ENCODE results near the gene UBE2L3.
A peak's percentile ranks its signal among the peaks of the same experiment; 100 is the strongest.
"Not testable (repeated sequence)": the region's sequence is repeated elsewhere in the genome, so short reads cannot be mapped to it uniquely, and the experiment has no call there.

Gene UBE2L3

DNA sequence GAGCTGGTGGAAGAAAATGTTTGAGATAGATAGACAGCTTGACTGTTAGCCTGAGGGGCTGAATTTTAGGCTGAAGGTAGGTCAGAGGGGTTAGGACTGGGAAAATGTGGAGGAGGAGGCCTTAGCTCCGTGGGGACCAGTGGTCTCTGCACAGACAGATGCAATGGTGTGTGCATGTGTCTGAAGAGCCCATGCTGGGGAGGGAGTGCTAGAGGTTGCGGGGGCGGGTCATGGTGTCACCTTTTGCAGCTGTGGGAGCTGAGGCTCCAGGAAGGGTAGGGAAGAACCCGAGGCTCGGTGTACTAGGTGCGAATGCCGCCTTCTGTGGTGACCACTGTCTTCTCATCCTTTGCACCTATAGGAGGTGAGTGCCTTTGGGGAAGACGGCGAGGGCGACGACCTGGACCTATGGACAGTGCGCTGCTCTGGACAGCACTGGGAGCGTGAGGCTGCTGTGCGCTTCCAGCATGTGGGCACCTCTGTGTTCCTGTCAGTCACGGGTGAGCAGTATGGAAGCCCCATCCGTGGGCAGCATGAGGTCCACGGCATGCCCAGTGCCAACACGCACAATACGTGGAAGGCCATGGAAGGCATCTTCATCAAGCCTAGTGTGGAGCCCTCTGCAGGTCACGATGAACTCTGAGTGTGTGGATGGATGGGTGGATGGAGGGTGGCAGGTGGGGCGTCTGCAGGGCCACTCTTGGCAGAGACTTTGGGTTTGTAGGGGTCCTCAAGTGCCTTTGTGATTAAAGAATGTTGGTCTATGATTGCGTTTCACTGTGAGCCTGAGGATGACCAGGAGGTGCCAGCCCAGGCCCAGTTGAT is 76.2 kb downstream of the UBE2L3 start:
- peak; percentile 64 for FAIRE-seq
- DNase-seq (ENCODE audit: insufficient read length, low spot score), result no peak
- TF ChIP-seq SPI1 (IDR thresholded peaks at IDR 0.05; ENCODE audit: low read depth, low read length) (no peak), POU2F2 (IDR thresholded peaks at IDR 0.05; ENCODE audit: low read depth, low read length) (no peak), PAX5 (IDR thresholded peaks at IDR 0.05; ENCODE audit: insufficient read depth, low read length, severe bottlenecking) (no peak), POLR2A (IDR thresholded peaks at IDR 0.05; ENCODE audit: low read depth, low read length) (no peak), POLR2AphosphoS5 (IDR thresholded peaks at IDR 0.05; ENCODE audit: low read depth, low read length) (no peak), TAF1 (IDR thresholded peaks at IDR 0.05; ENCODE audit: low read depth, low read length) (no peak)

DNA sequence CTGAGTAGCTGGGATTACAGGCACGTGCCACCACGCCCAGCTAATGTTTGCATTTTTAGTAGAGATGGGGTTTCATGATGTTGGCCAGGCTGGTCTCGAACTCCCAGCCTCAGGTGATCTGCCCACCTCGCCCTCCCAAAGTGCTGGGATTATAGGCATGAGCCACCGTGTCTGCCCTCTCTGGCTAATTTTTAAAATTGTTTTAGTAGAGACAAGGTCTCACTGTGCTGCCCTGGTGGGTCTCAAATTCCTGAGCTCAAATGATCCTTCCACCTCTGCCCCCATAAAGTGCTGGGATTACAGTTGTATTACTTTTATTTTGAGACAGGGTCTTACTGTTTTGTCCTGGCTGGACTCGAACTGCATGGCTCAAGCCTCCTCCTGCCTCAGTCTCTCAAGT is 78.0 kb downstream of the UBE2L3 start:
- FAIRE-seq; DNase-seq (ENCODE audit: insufficient read length, low spot score): not testable (repeated sequence)

DNA sequence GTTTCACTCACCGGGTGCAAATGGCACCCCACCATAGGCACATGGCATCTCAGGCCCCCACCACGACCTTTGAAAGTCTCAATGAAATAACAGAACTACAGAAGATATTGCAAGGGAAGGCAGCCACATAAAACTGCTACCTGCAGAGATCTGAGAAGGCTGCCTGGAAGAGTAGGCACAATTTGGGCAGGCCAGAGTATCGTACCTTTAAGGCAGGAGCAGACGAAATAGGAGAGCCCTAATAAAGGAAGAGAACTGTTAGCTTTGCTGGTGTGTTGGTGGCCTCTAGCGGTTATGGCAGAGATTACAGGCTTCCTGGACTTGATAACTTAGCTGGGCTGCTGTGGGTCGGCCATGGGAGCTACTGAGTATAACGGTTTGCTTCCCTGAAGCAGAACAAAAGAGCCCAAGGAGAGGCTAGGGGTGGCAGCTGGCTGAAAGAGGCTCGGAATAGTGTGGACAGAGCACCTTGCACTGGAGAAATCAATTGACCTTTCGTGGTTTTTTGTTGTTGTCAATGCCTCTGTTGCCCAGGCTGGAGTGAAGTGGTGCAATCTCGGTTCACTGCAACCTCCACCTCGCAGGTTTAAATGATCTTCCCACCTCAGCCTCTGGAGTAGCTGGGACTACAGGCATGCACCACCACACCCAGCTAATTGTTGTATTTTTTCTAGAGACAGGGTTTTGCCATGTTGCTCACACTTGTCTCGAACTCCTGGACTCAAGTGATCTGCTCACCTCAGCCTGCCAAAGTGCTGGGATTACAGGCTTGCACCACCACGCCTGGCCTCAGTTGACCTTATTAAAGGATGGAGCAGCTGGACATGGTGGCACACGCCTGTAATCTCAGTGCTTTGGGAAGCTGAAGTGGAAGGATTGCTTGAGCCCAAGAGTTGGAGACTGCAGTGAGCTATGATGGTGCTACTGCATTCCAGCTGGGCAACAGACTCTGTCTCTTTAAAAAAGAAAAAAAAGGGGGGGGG is 79.4 kb downstream of the UBE2L3 start:
- no peak for TF ChIP-seq POLR2A (IDR thresholded peaks at IDR 0.05; ENCODE audit: low read depth, low read length)
- TF ChIP-seq PAX5 (IDR thresholded peaks at IDR 0.05; ENCODE audit: insufficient read depth, low read length, severe bottlenecking), result no peak
- TF ChIP-seq POU2F2 (IDR thresholded peaks at IDR 0.05; ENCODE audit: low read depth, low read length), result no peak
- TF ChIP-seq POLR2AphosphoS5 (IDR thresholded peaks at IDR 0.05; ENCODE audit: low read depth, low read length), result no peak
- no peak for TF ChIP-seq TAF1 (IDR thresholded peaks at IDR 0.05; ENCODE audit: low read depth, low read length)
- no peak for TF ChIP-seq SPI1 (IDR thresholded peaks at IDR 0.05; ENCODE audit: low read depth, low read length)
- peak; percentile 87 for FAIRE-seq
- peak; percentile 51 for DNase-seq (ENCODE audit: insufficient read length, low spot score)

DNA sequence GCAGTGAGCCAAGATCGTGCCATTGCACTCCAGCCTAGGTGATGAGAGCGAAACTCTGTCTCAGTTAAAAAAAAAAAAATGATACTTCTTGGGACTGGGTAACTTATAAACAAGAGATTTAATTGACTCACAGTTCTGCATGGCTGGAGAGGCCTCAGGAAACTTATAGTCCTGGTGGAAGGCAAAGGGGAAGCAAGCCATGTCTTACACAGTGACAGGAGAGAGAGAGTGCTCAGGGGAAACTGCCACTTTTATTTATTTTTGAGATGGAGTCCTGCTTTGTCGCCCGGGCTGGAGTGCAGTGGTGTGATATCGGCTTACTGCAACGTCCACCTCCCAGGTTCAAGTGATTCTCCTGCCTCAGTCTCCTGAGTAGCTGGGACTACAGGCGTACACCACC is 82.8 kb downstream of the UBE2L3 start:
- no peak for DNase-seq (ENCODE audit: insufficient read length, low spot score)
- TF ChIP-seq POLR2AphosphoS5 (IDR thresholded peaks at IDR 0.05; ENCODE audit: low read depth, low read length) (no peak), PAX5 (IDR thresholded peaks at IDR 0.05; ENCODE audit: insufficient read depth, low read length, severe bottlenecking) (no peak), SPI1 (IDR thresholded peaks at IDR 0.05; ENCODE audit: low read depth, low read length) (no peak), POU2F2 (IDR thresholded peaks at IDR 0.05; ENCODE audit: low read depth, low read length) (no peak), TAF1 (IDR thresholded peaks at IDR 0.05; ENCODE audit: low read depth, low read length) (no peak), POLR2A (IDR thresholded peaks at IDR 0.05; ENCODE audit: low read depth, low read length) (no peak)
- FAIRE-seq, result no peak

GRCh38 chr22:21650823-21651520 is 83.5 kb downstream of the UBE2L3 start:
- DNase-seq (ENCODE audit: insufficient read length, low spot score) (no peak), FAIRE-seq (peak; percentile 66)
- TF ChIP-seq TAF1 (IDR thresholded peaks at IDR 0.05; ENCODE audit: low read depth, low read length), result no peak
- no peak for TF ChIP-seq POU2F2 (IDR thresholded peaks at IDR 0.05; ENCODE audit: low read depth, low read length)
- no peak for TF ChIP-seq POLR2AphosphoS5 (IDR thresholded peaks at IDR 0.05; ENCODE audit: low read depth, low read length)
- TF ChIP-seq SPI1 (IDR thresholded peaks at IDR 0.05; ENCODE audit: low read depth, low read length), result no peak
- no peak for TF ChIP-seq POLR2A (IDR thresholded peaks at IDR 0.05; ENCODE audit: low read depth, low read length)
- no peak for TF ChIP-seq PAX5 (IDR thresholded peaks at IDR 0.05; ENCODE audit: insufficient read depth, low read length, severe bottlenecking)

GRCh38 chr22:21651521-21652009 is 84.1 kb downstream of the UBE2L3 start:
- FAIRE-seq, result no peak
- TF ChIP-seq POU2F2 (IDR thresholded peaks at IDR 0.05; ENCODE audit: low read depth, low read length) (no peak; the same call in 1 of the 2 replicates), POLR2AphosphoS5 (IDR thresholded peaks at IDR 0.05; ENCODE audit: low read depth, low read length) (no peak), PAX5 (IDR thresholded peaks at IDR 0.05; ENCODE audit: insufficient read depth, low read length, severe bottlenecking) (no peak), POLR2A (IDR thresholded peaks at IDR 0.05; ENCODE audit: low read depth, low read length) (no peak), SPI1 (IDR thresholded peaks at IDR 0.05; ENCODE audit: low read depth, low read length) (no peak), TAF1 (IDR thresholded peaks at IDR 0.05; ENCODE audit: low read depth, low read length) (no peak)

GRCh38 chr22:21652010-21652546 is 84.6 kb downstream of the UBE2L3 start:
- DNase-seq (ENCODE audit: insufficient read length, low spot score) (peak; percentile 96), FAIRE-seq (peak; percentile 81)
- TF ChIP-seq POLR2AphosphoS5 (IDR thresholded peaks at IDR 0.05; ENCODE audit: low read depth, low read length) (peak; percentile 75; the same call in 1 of the 2 replicates), SPI1 (IDR thresholded peaks at IDR 0.05; ENCODE audit: low read depth, low read length) (no peak), TAF1 (IDR thresholded peaks at IDR 0.05; ENCODE audit: low read depth, low read length) (peak; percentile 59), POLR2A (IDR thresholded peaks at IDR 0.05; ENCODE audit: low read depth, low read length) (peak; percentile 61; the same call in 1 of the 2 replicates), PAX5 (IDR thresholded peaks at IDR 0.05; ENCODE audit: insufficient read depth, low read length, severe bottlenecking) (no peak), POU2F2 (IDR thresholded peaks at IDR 0.05; ENCODE audit: low read depth, low read length) (no peak)

More at GRCh38 chr22:21651521-21652009, 84.1 kb downstream of the UBE2L3 start:
- no peak for DNase-seq (ENCODE audit: insufficient read length, low spot score)

All from GM12891 (cell line).